VCaP (cell line): ENCODE data around the gene LMNA.

Experiments used
- H3K27ac ChIP-seq: fragments of 450-650 bp; 2 replicates; pipeline ENCODE4 v1.5.1; 2017
- TF ChIP-seq, protein P1 (sequence below): fragments of 450-650 bp; conservative IDR thresholded peaks from 2 replicates; pipeline ENCODE4 v1.5.1; 2017; ENCODE audit warnings: mild to moderate bottlenecking, moderate library complexity

The LMNA gene

DNA sequence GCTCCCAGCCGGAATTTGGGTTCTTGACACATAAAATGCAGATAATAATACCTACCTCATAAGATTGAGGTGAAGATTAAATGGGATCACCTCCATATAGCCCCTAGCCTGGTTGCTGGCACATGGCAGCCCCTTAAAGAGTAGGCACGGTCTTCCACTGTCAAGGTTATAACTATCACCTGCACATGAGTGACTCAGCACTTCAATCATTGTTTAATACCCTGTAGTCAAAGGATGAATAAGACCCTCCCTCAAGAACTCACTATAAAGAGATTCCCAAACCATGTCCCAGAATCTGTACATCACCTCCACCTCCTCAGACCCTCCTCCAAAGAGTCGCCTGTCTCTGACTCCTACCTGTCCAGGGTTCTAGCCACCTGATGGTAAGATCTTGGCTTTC, 6.5 kb upstream of the LMNA start:
- no peak overlapping the region for H3K27ac ChIP-seq
- TF ChIP-seq, protein P1, sequence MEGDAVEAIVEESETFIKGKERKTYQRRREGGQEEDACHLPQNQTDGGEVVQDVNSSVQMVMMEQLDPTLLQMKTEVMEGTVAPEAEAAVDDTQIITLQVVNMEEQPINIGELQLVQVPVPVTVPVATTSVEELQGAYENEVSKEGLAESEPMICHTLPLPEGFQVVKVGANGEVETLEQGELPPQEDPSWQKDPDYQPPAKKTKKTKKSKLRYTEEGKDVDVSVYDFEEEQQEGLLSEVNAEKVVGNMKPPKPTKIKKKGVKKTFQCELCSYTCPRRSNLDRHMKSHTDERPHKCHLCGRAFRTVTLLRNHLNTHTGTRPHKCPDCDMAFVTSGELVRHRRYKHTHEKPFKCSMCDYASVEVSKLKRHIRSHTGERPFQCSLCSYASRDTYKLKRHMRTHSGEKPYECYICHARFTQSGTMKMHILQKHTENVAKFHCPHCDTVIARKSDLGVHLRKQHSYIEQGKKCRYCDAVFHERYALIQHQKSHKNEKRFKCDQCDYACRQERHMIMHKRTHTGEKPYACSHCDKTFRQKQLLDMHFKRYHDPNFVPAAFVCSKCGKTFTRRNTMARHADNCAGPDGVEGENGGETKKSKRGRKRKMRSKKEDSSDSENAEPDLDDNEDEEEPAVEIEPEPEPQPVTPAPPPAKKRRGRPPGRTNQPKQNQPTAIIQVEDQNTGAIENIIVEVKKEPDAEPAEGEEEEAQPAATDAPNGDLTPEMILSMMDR, result no peak

DNA sequence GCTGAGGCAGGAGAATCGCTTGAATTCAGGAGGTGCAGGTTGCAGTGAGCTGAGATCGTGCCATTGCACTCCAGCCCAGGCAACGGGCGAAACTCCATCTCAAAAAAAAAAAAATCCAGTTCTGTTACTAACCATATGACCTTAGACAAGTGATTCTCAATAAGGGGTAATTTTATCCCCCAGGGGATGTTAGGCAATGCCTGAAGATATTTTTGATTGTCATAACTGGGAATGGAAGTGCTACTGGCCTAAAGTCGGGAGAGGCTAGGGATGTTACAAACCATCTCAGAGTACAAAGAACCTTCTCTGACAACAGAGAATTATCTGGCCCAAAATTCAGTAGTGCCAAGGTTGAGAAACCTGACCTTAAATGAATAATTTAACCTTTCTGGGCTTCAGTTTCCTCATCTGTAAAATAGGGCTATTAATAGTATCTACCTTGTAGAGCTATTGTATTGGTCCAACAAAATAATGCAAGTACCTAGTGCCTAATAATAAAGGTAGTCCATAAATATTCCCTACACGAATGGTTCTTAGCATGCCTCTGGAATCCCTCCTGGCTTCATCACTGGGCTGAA, 5.8 kb upstream of the LMNA start:
- no peak overlapping the region for H3K27ac ChIP-seq
- TF ChIP-seq, protein P1, result no peak

DNA sequence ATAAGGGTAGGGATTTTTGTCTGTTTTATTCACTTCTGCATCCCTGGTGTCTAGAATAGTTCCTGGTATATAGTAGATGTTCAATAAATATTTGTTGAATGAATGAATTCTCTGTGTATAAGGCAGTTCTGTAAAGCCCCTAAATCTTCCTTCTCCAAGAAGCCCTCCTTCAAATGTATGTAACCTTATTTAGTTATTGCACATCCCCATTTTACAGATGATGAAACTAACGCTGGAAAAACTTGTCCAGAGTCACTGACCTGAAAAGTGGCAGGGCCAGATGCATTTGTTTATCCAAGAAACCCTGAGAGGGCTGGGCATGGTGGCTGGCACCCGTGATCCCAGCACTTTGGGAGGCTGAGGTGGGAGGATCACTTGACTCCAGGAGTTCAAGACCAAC, 4.3 kb upstream of the LMNA start:
- TF ChIP-seq, protein P1, result no peak
- no peak overlapping the region for H3K27ac ChIP-seq

DNA sequence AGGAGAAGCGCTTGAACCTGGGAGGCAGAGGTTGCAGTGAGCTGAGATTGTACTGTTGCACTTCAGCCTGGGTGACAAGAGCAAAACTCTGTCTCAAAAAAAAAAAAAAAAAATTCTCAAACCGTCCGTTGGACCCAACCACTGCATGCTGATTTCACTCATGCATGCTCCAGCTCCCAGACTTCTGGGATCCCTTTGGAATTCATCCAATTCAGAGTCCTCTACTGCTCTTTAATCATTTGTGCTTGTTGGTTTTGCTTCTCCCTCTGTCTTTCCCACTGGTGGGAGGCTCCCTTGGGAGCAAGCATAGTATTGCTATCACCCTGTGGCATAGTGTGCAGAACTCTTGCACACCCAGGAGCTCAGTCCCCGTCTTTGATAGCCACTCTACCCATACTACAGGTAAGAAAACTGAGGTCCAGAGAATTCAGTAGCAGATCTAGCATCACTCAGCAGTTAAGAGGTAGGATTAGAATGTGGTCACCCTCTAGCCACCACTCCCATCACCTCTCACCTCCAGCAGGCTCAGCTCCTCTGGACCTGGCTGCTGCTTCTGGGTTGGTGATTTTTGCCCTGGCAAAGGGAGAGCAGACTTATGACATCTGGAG, 3.1 kb upstream of the LMNA start:
- no peak overlapping the region for H3K27ac ChIP-seq
- TF ChIP-seq, protein P1, result no peak

DNA sequence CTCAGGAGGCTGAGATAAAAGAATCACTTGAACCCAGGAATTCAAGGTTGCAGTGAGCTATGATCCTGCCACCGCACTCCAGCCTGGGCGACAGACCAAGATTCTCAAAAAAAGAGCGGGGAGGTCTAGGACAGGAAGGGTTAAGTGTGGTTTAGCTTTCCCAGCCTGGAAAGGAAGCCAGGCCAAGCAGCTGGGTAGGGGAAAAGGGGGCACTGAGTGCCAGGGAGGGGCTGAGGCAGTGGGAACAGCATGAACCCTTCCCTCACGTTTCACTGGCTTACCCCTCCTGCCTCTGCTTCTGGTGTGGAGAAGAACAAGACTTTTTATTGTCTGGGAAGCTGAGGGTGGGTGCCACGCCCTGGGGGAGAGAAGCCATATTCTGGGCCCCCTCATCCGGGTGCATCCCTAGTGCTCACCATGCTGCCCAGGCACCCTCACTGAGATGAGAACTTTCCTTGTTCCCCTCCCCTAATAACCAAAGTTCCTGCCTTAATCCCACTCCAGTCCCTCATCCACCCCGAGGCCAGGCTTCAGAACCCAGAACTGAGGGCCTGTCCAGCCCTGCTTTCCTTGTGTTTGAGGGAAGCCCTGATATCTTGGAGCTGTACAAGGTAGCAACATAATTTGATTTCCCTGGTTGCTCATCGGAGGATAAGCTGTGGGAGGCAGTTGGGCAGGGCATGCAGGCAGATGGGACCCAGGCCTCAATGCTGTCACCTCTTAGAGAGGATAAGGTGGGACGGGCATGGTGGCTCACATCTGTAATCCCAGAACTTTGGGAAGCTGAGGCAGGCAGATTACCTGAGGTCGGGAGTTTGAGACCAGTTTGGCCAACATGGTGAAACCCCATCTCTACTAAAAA, 2.0 kb upstream of the LMNA start:
- TF ChIP-seq, protein P1, result no peak
- no peak overlapping the region for H3K27ac ChIP-seq

DNA sequence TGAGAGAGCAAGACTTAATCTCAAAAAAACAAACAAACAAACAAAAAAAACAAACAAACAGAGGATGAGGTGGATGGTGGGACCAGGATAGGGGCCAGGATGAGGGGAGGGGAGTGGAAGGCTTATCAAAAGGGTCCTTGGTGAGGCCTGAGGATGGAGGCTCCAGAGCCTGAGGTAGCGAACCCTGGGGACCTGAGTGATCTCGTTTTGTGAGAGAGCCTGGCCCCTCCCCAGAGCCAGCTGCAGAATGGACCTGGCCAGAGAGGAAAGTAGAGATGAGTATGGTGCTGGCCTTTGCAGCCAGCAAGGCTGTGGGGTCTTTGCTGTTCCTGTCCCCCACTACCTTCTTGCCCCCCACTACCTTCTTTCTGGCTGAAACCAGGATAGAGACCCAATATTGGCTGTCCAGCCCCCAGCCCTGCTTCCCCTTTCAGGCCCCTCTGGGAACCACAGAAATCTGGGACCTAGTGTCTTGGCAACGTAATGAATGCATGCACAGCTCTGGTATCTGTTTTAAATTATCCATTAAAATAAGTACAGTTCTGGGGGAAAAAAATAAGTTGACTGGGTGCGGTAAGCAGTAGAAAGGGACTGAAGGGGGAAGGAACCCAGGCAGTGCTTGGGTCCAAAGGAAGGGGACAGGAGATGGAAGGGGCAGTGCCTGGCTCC, 1.1 kb upstream of the LMNA start:
- TF ChIP-seq, protein P1, result no peak
- no peak overlapping the region for H3K27ac ChIP-seq
